Measurements from ENCODE around the gene PLEKHH2.
A peak's percentile ranks its signal among the peaks of the same experiment; 100 is the strongest.
"Not testable (repeated sequence)": the region's sequence is repeated elsewhere in the genome, so short reads cannot be mapped to it uniquely, and the experiment has no call there.

Gene PLEKHH2

GRCh38 chr2:43718530-43719124 lies 81.6 kb downstream of the PLEKHH2 start:
- no peak for DNase-seq

- DNase-seq, result no peak
These were observed 87.9 kb downstream of the PLEKHH2 start for GRCh38 chr2:43724728-43725526.

DNA sequence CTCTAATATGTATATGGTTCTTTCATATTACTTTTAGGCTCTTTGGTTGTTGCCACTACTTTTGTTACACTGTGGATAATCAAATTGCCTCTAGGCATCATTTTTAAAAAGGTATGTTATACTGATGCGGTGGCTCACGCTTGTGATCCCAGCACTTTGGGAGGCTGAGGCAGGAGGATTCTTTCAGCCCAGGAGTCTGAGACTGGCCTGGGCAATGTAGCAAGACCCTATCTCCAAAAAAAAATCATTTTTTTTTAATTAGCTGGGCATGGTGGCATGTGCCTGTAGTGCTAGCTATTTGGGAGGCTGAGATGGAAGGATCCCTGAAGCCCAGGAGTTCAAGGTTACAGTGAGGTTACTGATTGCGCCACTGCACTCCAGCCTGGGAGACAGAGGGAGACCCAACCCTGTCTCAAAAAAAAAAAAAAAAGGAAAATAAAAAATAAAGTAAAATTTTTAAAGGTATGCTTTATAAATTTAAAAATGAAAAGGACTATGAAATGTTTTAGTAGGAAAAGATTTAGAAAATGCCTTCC lies 88.7 kb downstream of the PLEKHH2 start:
- no peak for DNase-seq

DNA sequence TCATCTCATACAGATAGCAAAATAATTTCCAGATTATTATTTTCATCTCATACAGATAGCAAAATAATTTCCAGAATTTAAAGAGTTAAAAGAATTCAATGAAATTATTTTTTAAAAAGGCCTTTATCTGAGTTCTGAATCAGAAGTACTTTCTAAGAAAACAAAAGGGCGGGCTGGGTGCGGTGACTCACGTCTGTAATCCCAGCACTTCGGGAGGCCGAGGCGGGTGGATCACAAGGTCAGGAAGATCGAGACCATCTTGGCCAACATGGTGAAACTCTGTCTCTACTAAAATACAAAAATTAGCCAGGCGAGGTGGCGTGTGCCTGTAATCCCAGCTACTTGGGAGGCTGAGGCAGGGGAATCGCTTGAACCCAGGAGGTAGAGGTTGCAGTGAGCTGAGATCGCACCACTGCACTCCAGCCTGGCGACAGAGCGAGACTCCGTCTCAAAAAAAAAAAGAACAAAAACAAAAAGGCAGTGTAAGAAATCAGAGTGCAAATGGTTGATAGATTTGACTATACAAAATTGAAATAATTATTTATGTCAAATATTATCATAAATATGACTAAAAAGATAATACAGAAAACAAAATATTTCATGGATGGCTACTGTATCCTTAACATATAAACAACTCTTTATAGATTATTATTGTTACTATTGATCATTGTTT lies 90.0 kb downstream of the PLEKHH2 start:
- DNase-seq, result not testable (repeated sequence)

GRCh38 chr2:43727634-43728014 lies 90.6 kb downstream of the PLEKHH2 start:
- DNase-seq, result no peak

DNA sequence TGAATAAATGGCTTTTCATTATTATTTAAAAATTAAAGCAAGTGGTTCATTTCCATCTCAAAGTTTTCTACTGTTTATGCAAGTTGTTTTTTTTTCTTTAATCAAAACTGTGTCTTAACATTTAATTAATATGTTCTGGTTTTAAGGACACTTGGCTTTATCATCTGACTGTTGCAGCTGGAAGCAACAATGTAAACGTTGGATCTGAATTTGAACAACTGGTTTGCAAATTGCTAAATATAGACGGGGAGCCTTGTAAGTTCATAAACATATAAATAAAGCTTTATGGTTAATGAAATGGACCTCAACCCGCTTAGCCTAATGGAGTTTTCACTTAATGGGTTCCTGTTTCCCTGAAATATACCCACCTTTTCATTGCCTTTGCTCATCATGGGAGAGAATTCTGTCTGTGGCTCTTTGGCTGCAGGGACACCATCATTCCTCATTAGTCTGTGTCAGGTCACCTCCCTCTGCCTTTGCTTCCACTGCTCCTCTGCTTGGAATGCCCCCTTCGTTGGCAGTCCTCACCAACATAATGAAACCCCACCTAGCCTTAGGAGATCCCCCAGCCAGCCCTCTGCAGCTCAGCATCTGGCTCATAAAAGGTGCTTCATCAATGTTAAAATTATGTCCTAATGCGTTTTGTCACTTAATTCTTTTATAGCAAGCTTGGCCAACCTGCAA lies 92.6 kb downstream of the PLEKHH2 start:
- no peak for DNase-seq

GRCh38 chr2:43731211-43731610 lies 94.2 kb downstream of the PLEKHH2 start:
- DNase-seq, result no peak

- DNase-seq, result no peak
These were observed 99.6 kb downstream of the PLEKHH2 start for GRCh38 chr2:43736637-43737036.

DNA sequence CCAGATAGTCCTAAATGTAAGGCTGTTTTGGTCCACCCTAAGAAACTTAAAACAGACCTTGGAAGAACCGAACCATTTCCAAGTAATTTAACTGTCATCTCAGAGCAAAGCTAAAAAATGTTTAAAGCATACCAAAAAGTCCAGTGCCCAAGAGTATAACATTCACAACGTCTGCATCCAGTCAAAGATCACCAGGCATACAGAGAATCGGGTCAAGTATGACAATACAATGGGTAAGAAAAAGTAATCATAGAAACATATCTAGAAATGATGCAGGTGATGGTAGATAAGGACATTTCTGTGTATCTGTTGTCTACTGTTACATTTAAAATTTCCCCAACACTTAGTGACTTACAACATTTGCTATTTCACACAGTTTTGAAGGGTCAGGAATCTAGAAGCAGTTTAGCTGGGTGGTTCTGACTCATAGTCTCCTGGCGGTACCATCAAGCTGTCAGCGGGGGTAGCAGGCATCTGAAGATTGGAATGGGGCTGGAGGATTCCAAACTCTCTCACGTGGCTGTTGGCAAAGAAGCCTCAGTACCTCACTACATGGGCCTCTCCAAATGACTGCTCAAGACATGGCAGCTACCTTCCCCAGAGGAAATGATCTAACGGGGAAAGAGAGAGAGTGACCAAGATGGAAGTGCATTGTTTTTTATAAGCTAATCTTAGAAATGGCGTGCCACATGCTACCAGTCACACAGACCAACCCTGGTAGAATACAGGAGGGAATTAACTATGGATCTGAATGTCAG lies 100.2 kb downstream of the PLEKHH2 start:
- no peak for DNase-seq

DNA sequence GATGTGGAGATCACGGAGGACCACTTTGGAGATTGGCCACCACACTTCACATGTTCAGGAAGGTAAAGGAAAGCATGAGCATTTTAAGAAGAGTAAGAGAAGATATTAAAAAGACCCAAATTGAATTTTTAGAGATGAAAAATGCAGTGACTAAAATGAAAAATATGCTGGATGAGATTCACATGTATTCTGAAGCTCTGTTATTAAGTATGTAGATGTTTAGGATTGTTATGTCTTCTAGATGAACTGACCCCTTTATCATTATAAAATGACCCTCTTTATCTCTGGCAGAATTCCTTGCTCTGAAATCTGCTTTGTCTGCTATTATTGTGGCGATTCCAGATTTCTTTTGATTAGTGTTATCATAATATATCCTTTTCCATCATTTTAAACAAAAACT lies 100.8 kb downstream of the PLEKHH2 start:
- no peak for DNase-seq

GRCh38 chr2:43738257-43738656 lies 101.2 kb downstream of the PLEKHH2 start:
- DNase-seq, result no peak

DNA sequence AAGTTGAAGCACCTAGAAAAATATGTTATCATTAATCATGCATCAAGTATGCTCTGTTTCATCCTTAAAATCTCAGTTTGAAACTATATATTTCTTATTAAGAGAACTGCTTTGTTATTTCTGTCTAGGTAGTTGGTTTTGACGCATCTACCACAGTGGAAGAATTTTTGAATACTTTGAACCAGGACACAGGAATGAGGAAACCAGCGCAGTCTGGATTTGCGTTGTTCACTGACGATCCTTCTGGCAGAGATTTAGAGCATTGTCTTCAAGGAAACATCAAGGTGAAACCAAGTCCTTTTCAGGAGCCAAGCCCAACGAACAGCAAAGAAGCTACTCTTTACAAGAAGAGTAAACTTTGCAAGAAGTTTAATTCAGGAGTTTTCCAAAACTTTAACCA lies 106.6 kb downstream of the PLEKHH2 start:
- DNase-seq, result no peak

DNA sequence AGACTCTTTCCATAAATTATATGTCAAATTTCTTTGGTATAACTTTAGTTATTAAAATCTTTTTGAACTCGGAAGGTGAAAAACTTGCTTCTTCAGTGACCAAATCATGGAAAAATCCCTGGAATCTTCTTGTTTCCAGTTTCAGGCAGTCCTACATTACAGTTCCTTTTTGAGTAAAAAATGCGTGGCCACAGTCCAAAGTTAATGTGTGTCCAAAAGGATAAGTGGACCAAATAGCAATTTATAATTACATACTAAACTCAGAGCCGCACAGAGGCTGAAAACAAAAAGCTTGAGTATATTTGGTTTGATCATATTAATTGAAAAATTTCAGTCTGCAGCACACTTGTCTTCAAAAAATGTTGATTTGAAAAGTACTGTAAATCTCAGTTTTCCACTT lies 108.4 kb downstream of the PLEKHH2 start:
- DNase-seq, result no peak

DNA sequence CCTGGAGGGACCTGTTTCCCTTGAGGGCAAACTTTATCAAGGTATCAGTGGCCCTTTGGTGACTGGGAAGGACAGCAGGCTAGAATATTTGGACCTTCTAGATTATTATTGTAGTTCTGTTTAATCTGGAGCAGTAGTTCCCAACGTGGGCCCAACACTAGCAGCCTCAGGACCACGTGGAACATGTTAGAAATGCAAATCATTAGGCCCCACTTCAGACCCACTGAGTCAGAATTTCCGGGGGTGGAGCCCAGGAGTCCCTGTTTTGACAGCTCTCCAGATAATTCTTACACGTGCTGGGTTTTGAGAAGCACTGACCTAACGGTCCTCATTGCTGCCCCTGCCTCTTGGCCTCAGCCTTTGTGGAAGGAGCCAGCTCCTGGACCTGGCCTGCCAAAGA lies 111.3 kb downstream of the PLEKHH2 start:
- peak; percentile 3 for DNase-seq

- DNase-seq, result no peak
These were observed 112.5 kb downstream of the PLEKHH2 start for GRCh38 chr2:43749583-43749982.

- DNase-seq, result no peak
These were observed 114.5 kb downstream of the PLEKHH2 start for GRCh38 chr2:43751476-43751990.

DNA sequence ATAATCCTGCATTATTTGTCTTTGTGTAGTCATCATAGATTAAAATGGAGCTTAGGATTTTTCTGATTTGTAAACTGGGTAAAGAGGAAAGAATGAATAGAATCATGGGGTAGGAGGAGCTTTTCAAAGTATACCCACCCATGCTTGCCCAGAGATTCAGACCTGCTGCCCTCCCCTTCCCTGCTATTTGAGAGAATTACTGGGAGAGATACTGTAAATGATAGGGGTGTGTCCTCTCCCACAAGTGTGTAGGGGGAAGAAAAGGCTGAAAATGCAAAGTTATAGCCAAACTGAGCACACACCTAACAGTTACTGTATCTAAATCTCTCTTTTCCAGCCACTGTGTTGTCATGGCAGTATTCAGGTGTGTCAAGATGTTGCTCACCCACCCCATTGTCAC lies 115.2 kb downstream of the PLEKHH2 start:
- no peak for DNase-seq

DNA sequence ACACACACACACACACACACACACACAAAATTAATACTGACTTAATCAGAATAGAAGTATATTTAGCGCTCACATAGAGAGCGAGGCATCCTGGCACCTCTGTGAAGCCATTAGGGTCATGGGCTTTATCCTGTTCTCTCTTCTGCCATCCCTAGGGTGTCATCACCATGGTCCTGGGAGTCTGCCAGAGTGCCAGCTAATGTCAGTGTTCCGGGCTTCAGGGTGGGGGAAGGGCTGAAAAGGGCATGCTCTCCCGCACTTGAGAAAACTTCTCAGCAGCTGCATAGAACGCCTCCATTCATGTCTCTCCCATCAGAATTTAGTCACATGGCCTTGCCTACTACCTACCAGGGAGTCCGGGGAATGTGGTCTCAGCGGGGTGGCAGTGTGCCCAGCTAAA lies 117.1 kb downstream of the PLEKHH2 start:
- DNase-seq, result no peak

GRCh38 chr2:43758739-43759138 lies 121.7 kb downstream of the PLEKHH2 start:
- DNase-seq, result no peak

- no peak for DNase-seq
These were observed 122.1 kb downstream of the PLEKHH2 start for GRCh38 chr2:43759195-43759594.

GRCh38 chr2:43762286-43762685 lies 125.2 kb downstream of the PLEKHH2 start:
- DNase-seq, result no peak

DNA sequence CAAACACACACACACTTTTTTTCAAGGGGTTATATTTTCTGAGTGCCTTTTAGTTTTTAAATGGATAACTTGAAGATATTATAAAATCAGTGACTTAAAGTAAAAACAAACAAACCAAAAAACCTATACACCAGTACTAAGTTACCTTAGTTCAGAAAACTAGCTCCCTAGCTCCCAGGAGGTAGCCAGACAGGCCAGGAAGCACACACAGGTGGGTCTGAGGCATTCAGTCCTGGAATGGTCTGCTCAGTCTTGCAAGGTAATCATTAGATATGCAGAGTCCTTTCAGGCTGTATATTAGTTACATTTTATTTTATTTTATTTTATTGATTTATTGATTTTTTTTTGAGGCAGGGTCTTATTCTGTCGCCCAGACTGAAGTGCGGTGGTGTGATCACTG lies 126.0 kb downstream of the PLEKHH2 start:
- no peak for DNase-seq
